ENCODE results near the gene ATP11A. TPM values are rescaled to one million over a fixed set of nuclear protein-coding genes. Genes with fewer than 3 reads are reported as not detected.

The ATP11A gene
- total RNA-seq, 2 donors from 2014 or later, result 33.8 to 41.0 TPM

GRCh38 chr13:112767506-112768471, 78.0 kb downstream of the ATP11A start:
- Mint-ChIP-seq H3K27ac (peak overlapping the region; percentile 50), H3K9me3 (no peaks in the 10 kb centered on the region), H3K36me3 (ENCODE audit: insufficient read depth in 2 of 2) (no peaks in the 10 kb centered on the region), H3K4me3 (peak overlapping the region; percentile 52 to 75), H3K4me1 (ENCODE audit: low read depth) (peaks cover 32% of the 10 kb centered on the region), H3K27me3 (ENCODE audit: low read depth) (no peaks in the 10 kb centered on the region)
- ATAC-seq (replicated peaks in 1 of 2) (no peak), DNase-seq (no peak)

GRCh38 chr13:112768795-112769481, 79.1 kb downstream of the ATP11A start:
- no peaks in the 10 kb centered on the region for H3K36me3 Mint-ChIP-seq (ENCODE audit: insufficient read depth in 2 of 2)
- DNase-seq (peak in 1 of 2 donors; percentile 6), ATAC-seq (replicated peaks in 1 of 2) (peak; percentile 29 to 74)
- H3K27ac Mint-ChIP-seq, result no peak overlapping the region
- peaks cover 32% of the 10 kb centered on the region for H3K4me1 Mint-ChIP-seq (ENCODE audit: low read depth)
- H3K9me3 Mint-ChIP-seq, result no peaks in the 10 kb centered on the region
- peak overlapping the region in 1 of 2 donors; percentile 75 for H3K4me3 Mint-ChIP-seq
- no peaks in the 10 kb centered on the region for H3K27me3 Mint-ChIP-seq (ENCODE audit: low read depth)

GRCh38 chr13:112769615-112770014, 79.8 kb downstream of the ATP11A start:
- Mint-ChIP-seq H3K27ac (no peak overlapping the region), H3K9me3 (no peaks in the 10 kb centered on the region), H3K27me3 (ENCODE audit: low read depth) (no peaks in the 10 kb centered on the region), H3K36me3 (ENCODE audit: insufficient read depth in 2 of 2) (no peaks in the 10 kb centered on the region), H3K4me1 (ENCODE audit: low read depth) (peaks cover 32% of the 10 kb centered on the region), H3K4me3 (peak overlapping the region in 1 of 2 donors; percentile 13)
- DNase-seq (no peak), ATAC-seq (replicated peaks in 1 of 2) (no peak)

- Mint-ChIP-seq H3K27ac (no peak overlapping the region), H3K9me3 (no peaks in the 10 kb centered on the region), H3K4me3 (no peak overlapping the region), H3K36me3 (ENCODE audit: insufficient read depth in 2 of 2) (no peaks in the 10 kb centered on the region), H3K4me1 (ENCODE audit: low read depth) (peaks cover 31% of the 10 kb centered on the region), H3K27me3 (ENCODE audit: low read depth) (no peaks in the 10 kb centered on the region)
- no peak for ATAC-seq (replicated peaks in 1 of 2)
- no peak for DNase-seq
These were observed 80.7 kb downstream of the ATP11A start for GRCh38 chr13:112770504-112770903.

- no peak overlapping the region for H3K27ac Mint-ChIP-seq
- no peaks in the 10 kb centered on the region for H3K36me3 Mint-ChIP-seq (ENCODE audit: insufficient read depth in 2 of 2)
These were observed 81.5 kb downstream of the ATP11A start for GRCh38 chr13:112771139-112771876.

GRCh38 chr13:112771877-112772538, 82.2 kb downstream of the ATP11A start:
- no peak for DNase-seq
- no peak overlapping the region for H3K27ac Mint-ChIP-seq
- H3K36me3 Mint-ChIP-seq (ENCODE audit: insufficient read depth in 2 of 2), result no peaks in the 10 kb centered on the region
- H3K27me3 Mint-ChIP-seq (ENCODE audit: low read depth), result no peaks in the 10 kb centered on the region
- ATAC-seq (replicated peaks in 1 of 2), result no peak
- peaks cover 22% of the 10 kb centered on the region for H3K4me1 Mint-ChIP-seq (ENCODE audit: low read depth)
- H3K4me3 Mint-ChIP-seq, result no peak overlapping the region
- no peaks in the 10 kb centered on the region for H3K9me3 Mint-ChIP-seq

More at GRCh38 chr13:112771139-112771876, 81.5 kb downstream of the ATP11A start:
- Mint-ChIP-seq H3K4me3 (no peak overlapping the region), H3K27me3 (ENCODE audit: low read depth) (no peaks in the 10 kb centered on the region), H3K4me1 (ENCODE audit: low read depth) (peaks cover 23% of the 10 kb centered on the region), H3K9me3 (no peaks in the 10 kb centered on the region)
- no peak for ATAC-seq (replicated peaks in 1 of 2)
- DNase-seq, result no peak

- no peak overlapping the region for H3K27ac Mint-ChIP-seq
- DNase-seq (no peak), ATAC-seq (replicated peaks in 1 of 2) (no peak)
- no peaks in the 10 kb centered on the region for H3K27me3 Mint-ChIP-seq (ENCODE audit: low read depth)
- no peak overlapping the region for H3K4me3 Mint-ChIP-seq
- no peaks in the 10 kb centered on the region for H3K36me3 Mint-ChIP-seq (ENCODE audit: insufficient read depth in 2 of 2)
- peaks cover 20% of the 10 kb centered on the region for H3K4me1 Mint-ChIP-seq (ENCODE audit: low read depth)
- H3K9me3 Mint-ChIP-seq, result no peaks in the 10 kb centered on the region
These were observed 82.7 kb downstream of the ATP11A start for GRCh38 chr13:112772539-112772909.

- Mint-ChIP-seq H3K9me3 (no peaks in the 10 kb centered on the region), H3K4me1 (ENCODE audit: low read depth) (peaks cover 16% of the 10 kb centered on the region), H3K4me3 (no peak overlapping the region), H3K27ac (no peak overlapping the region), H3K36me3 (ENCODE audit: insufficient read depth in 2 of 2) (no peaks in the 10 kb centered on the region), H3K27me3 (ENCODE audit: low read depth) (no peaks in the 10 kb centered on the region)
- ATAC-seq (replicated peaks in 1 of 2) (no peak), DNase-seq (no peak)
These were observed 83.1 kb downstream of the ATP11A start for GRCh38 chr13:112772929-112773328.

- Mint-ChIP-seq H3K27me3 (ENCODE audit: low read depth) (no peaks in the 10 kb centered on the region), H3K4me3 (no peak overlapping the region), H3K9me3 (no peaks in the 10 kb centered on the region), H3K27ac (no peak overlapping the region), H3K4me1 (ENCODE audit: low read depth) (peaks cover 7% of the 10 kb centered on the region), H3K36me3 (ENCODE audit: insufficient read depth in 2 of 2) (no peaks in the 10 kb centered on the region)
- no peak for DNase-seq
- ATAC-seq (replicated peaks in 1 of 2), result no peak
These were observed 84.0 kb downstream of the ATP11A start for GRCh38 chr13:112773601-112774447.

GRCh38 chr13:112774448-112774792, 84.6 kb downstream of the ATP11A start:
- no peak overlapping the region for H3K27ac Mint-ChIP-seq
- no peak for DNase-seq
- ATAC-seq (replicated peaks in 1 of 2), result no peak
- no peak overlapping the region for H3K4me3 Mint-ChIP-seq
- H3K36me3 Mint-ChIP-seq (ENCODE audit: insufficient read depth in 2 of 2), result no peaks in the 10 kb centered on the region
- H3K9me3 Mint-ChIP-seq, result no peaks in the 10 kb centered on the region
- H3K27me3 Mint-ChIP-seq (ENCODE audit: low read depth), result no peaks in the 10 kb centered on the region
- H3K4me1 Mint-ChIP-seq (ENCODE audit: low read depth), result peaks cover 2% of the 10 kb centered on the region

GRCh38 chr13:112774829-112775565, 85.2 kb downstream of the ATP11A start:
- ATAC-seq (replicated peaks in 1 of 2), result no peak
- Mint-ChIP-seq H3K27ac (no peak overlapping the region), H3K27me3 (ENCODE audit: low read depth) (no peaks in the 10 kb centered on the region), H3K36me3 (ENCODE audit: insufficient read depth in 2 of 2) (no peaks in the 10 kb centered on the region), H3K4me1 (ENCODE audit: low read depth) (no peaks in the 10 kb centered on the region), H3K4me3 (no peak overlapping the region), H3K9me3 (no peaks in the 10 kb centered on the region)
- no peak for DNase-seq

Data from activated T-cell treated with anti-CD3 and anti-CD28 coated beads, Interleukin-2, amount 50 U/mL, for 72 hours (primary cell).